HEK293T (cell line): Measurements from ENCODE around the gene SCAND1.

Source experiments
- CTCF ChIA-PET: fragments of 350-600 bp; formaldehyde crosslinking; extraction: SDS; loops from one replicate; lab custom pipeline; 2021; ENCODE audit warnings: antibody characterized with exemption, inconsistent platforms; lab: Yijun Ruan, JAX
- POLR2A ChIA-PET: fragments of 350-600 bp; formaldehyde crosslinking; extraction: SDS; loops from one replicate; lab custom pipeline; 2020; ENCODE audit warnings: antibody characterized with exemption, inconsistent platforms; lab: Yijun Ruan, JAX
- DNase-seq: peaks from one replicate; pipeline ENCODE4 v3.0.0; 2012; ENCODE audit warnings: mixed read lengths; ENCODE audit errors: extremely low spot score
- ARNT ChIP-seq: fragments of 450-650 bp; IDR thresholded peaks from 2 replicates; pipeline ENCODE4 v1.6.1; 2017; ENCODE audit warnings: mild to moderate bottlenecking
- BHLHE40 ChIP-seq: fragments of 450-650 bp; IDR thresholded peaks from 2 replicates; pipeline ENCODE4 v1.6.1; 2016; ENCODE audit warnings: mild to moderate bottlenecking, moderate library complexity, borderline replicate concordance
- CTBP1 ChIP-seq: fragments of 450-650 bp; IDR thresholded peaks from 2 replicates; pipeline ENCODE4 v1.6.1; 2016; ENCODE audit warnings: borderline replicate concordance
- ELF4 ChIP-seq: fragments of 450-650 bp; IDR thresholded peaks from 2 replicates; pipeline ENCODE4 v1.6.1; 2017; ENCODE audit warnings: antibody characterized with exemption
- FOXA1 ChIP-seq: fragments of 450-650 bp; IDR thresholded peaks from 2 replicates; pipeline ENCODE4 v1.6.1; 2016; ENCODE audit warnings: mild to moderate bottlenecking
- FOXK2 ChIP-seq: fragments of 450-650 bp; IDR thresholded peaks from 2 replicates; pipeline ENCODE4 v1.6.1; 2016; ENCODE audit warnings: mild to moderate bottlenecking
- FOXM1 ChIP-seq: fragments of 450-650 bp; IDR thresholded peaks from 2 replicates; pipeline ENCODE4 v1.6.1; 2017; ENCODE audit warnings: mild to moderate bottlenecking, borderline replicate concordance
- HDGF ChIP-seq: fragments of 450-650 bp; IDR thresholded peaks from 2 replicates; pipeline ENCODE4 v1.6.1; 2017; ENCODE audit warnings: antibody characterized with exemption, borderline replicate concordance
- L3MBTL2 ChIP-seq: fragments of 450-650 bp; conservative IDR thresholded peaks from 2 replicates; pipeline ENCODE4 v1.6.1; 2016; ENCODE audit warnings: mild to moderate bottlenecking
- LEF1 ChIP-seq: fragments of 450-650 bp; IDR thresholded peaks from 2 replicates; pipeline ENCODE4 v1.6.1; 2017; ENCODE audit warnings: mild to moderate bottlenecking, borderline replicate concordance
- NFRKB ChIP-seq: fragments of 450-650 bp; IDR thresholded peaks from 2 replicates; pipeline ENCODE4 v1.6.1; 2016; ENCODE audit warnings: mild to moderate bottlenecking, moderate library complexity
- SP1 ChIP-seq: fragments of 450-650 bp; IDR thresholded peaks from 2 replicates; pipeline ENCODE4 v1.6.1; 2017
- SUZ12 ChIP-seq: fragments of 450-650 bp; IDR thresholded peaks from 2 replicates; pipeline ENCODE4 v1.6.1; 2016; ENCODE audit warnings: mild to moderate bottlenecking
- TARDBP ChIP-seq: fragments of 450-650 bp; IDR thresholded peaks from 2 replicates; pipeline ENCODE4 v1.6.1; 2016
- ZNF384 ChIP-seq: fragments of 450-650 bp; IDR thresholded peaks from 2 replicates; pipeline ENCODE4 v1.6.1; 2016
- TF ChIP-seq, protein P1 (sequence below): fragments of 450-650 bp; IDR thresholded peaks from 2 replicates; pipeline ENCODE4 v1.6.1; 2016

SCAND1 gene

DNA sequence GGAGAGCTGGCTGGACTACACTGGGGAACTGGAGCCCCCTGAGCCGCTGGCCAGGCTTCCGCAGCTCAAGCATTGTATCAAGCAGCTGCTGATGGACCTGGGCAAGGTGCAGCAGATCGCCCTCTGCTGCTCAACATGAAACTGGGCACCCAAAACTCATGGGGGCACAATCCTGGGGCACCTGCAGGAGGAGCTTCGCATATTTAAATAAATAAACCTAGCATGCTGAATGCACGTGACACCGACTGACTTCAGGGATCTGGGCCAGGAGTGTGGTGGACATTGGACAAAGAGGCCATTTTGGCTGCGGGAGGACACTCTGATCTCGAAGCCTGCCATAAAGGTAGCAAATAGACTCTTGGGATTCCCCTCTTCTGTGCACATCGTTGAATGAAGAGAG is 6.8 kb downstream of the SCAND1 start:
- DNase-seq: peak; percentile 45
- ChIA-PET POLR2A (no interaction called here), CTCF (no interaction called here)
- TF ChIP-seq ELF4 (no peak), L3MBTL2 (0 out of 2 replicates have a peak, but pooled peaks have one; percentile 12)

DNA sequence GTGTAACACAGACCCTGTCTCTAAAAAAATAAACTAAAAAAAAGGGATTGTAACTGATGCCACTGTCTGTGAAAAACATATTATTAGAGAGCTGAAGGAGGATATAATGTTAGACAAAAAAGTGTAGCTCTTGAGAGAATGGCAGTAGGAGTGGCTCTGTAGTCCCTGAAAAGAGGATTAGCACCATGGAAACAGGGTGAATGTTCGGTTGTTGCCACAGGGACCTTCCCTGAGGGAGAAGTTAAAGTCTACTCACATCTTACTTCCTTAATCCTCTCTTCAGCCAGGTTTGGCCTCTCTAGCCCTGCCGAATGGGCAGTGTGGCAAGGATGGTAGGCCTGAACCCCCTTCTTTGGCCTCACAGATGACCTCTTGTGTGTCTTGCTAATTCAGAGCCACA is 12.1 kb downstream of the SCAND1 start:
- ChIA-PET POLR2A (interaction anchor here (2.9 to 3.6 kb wide), 2 partner anchors 11 to 13 kb away, joined by 12 to 16 read pairs; partner anchors contain the start of gene SCAND1), CTCF (interaction anchor here (0.6 kb wide), 1 partner anchor 241 kb away, joined by 3 read pairs; no protein-coding TSS in a partner anchor)
- TF ChIP-seq SP1: no peak
- no peak for TF ChIP-seq LEF1
- TF ChIP-seq NFRKB: no peak
- TF ChIP-seq CTBP1: no peak
- TF ChIP-seq, protein P1, sequence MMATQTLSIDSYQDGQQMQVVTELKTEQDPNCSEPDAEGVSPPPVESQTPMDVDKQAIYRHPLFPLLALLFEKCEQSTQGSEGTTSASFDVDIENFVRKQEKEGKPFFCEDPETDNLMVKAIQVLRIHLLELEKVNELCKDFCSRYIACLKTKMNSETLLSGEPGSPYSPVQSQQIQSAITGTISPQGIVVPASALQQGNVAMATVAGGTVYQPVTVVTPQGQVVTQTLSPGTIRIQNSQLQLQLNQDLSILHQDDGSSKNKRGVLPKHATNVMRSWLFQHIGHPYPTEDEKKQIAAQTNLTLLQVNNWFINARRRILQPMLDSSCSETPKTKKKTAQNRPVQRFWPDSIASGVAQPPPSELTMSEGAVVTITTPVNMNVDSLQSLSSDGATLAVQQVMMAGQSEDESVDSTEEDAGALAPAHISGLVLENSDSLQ: no peak
- TF ChIP-seq ELF4: no peak
- TF ChIP-seq ARNT: no peak
- no peak for TF ChIP-seq L3MBTL2
- no peak for TF ChIP-seq BHLHE40
- no peak for TF ChIP-seq FOXK2
- TF ChIP-seq TARDBP: no peak
- no peak for TF ChIP-seq HDGF
- no peak for TF ChIP-seq FOXA1
- TF ChIP-seq SUZ12: no peak
- no peak for TF ChIP-seq FOXM1
- TF ChIP-seq ZNF384: no peak
- no peak for DNase-seq

- ChIA-PET CTCF (no interaction called here), POLR2A (interaction anchor here (2.9 to 3.6 kb wide), 2 partner anchors 11 to 13 kb away, joined by 12 to 16 read pairs; partner anchors contain the start of gene SCAND1)
- TF ChIP-seq LEF1 (no peak), L3MBTL2 (no peak), ZNF384 (no peak), CTBP1 (no peak), FOXK2 (no peak), BHLHE40 (no peak)
- DNase-seq: no peak
Observed at GRCh38 chr20:35941620-35942019, 12.7 kb downstream of the SCAND1 start.

- ChIA-PET POLR2A (interaction anchor here (0.7 to 1.0 kb wide), 2 partner anchors 14 to 15 kb away, joined by 3 to 4 read pairs; partner anchors contain the start of gene SCAND1), CTCF (no interaction called here)
- TF ChIP-seq NFRKB: no peak
- no peak for TF ChIP-seq FOXK2
- TF ChIP-seq HDGF: no peak
- no peak for TF ChIP-seq SP1
- no peak for TF ChIP-seq L3MBTL2
- TF ChIP-seq ARNT: no peak
- TF ChIP-seq TARDBP: no peak
- TF ChIP-seq BHLHE40: no peak
- TF ChIP-seq LEF1: no peak
- TF ChIP-seq ELF4: no peak
- TF ChIP-seq FOXM1: no peak
- no peak for TF ChIP-seq FOXA1
- TF ChIP-seq, protein P1: no peak
- no peak for TF ChIP-seq SUZ12
- DNase-seq: no peak
Observed at GRCh38 chr20:35939264-35939663, 15.0 kb downstream of the SCAND1 start.

DNA sequence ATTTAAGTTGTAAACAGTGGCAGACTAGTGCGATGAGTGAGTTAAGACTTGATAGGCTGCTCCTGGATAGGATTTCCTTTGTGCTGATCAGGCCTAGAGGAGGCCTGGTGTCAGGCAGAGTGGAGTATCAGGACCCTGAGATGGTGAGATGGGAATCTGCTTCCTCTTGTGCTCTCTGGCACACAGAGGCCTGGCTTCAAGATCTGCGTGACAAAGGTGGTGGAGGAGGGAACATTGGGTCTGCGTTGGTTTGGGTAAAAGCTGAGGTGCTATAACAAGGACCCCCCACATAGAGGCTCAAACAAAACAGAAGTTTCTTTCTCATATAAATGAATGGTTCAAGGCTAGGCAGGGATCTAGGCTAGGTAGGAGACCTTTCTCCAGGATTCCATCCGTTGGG is 20.3 kb downstream of the SCAND1 start:
- ChIA-PET POLR2A (no interaction called here), CTCF (interaction anchor here (1.2 kb wide), 1 partner anchor 20 kb away, joined by 4 read pairs; the partner anchor contains the start of gene SCAND1)
- no peak for DNase-seq
- TF ChIP-seq L3MBTL2 (no peak), FOXA1 (no peak), SUZ12 (no peak), TARDBP (no peak), CTBP1 (no peak), FOXM1 (no peak), SP1 (no peak), HDGF (no peak), LEF1 (no peak), ELF4 (no peak), NFRKB (no peak)
- TF ChIP-seq, protein P1: no peak

DNA sequence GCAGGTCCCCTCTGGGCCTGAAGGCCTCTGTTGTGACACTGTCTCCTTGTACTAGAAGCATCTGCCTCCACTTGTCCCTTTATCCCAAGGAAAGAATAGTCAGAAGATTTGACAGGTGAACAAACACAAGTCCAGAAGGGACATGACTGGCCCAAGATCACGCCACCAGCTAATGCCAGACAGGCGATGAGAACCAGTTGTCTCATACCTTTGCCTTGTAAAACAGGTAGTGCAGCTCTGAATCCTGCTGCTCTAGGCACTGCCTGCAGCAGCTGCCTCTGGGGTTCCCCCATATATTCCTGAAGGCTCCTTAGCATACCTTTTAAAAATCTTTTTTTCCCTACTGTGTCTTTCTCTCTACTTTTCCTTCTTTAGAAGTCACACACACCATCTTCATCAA is 25.0 kb downstream of the SCAND1 start:
- ChIA-PET POLR2A (no interaction called here), CTCF (interaction anchor here (1.0 kb wide), 1 partner anchor 25 kb away, joined by 4 read pairs; the partner anchor contains the start of gene SCAND1)
- TF ChIP-seq TARDBP (no peak), SP1 (no peak), FOXK2 (no peak), ELF4 (no peak), LEF1 (no peak), NFRKB (no peak), FOXM1 (no peak), SUZ12 (no peak), BHLHE40 (no peak), ARNT (no peak), HDGF (no peak), CTBP1 (no peak), FOXA1 (no peak), ZNF384 (no peak), L3MBTL2 (no peak)
- TF ChIP-seq, protein P1: no peak
- DNase-seq: no peak
